GM13976 (cell line): ENCODE data around the gene DCUN1D2.

Experiments used
- DNase-seq: peaks from one replicate; pipeline ENCODE4 v3.0.0; 2012; ENCODE audit warnings: low spot score
- in situ Hi-C: fragments of 300-500 bp; cut with MboI; formaldehyde crosslinking; loops from one replicate; pipeline ENCODE4 v1.12.0; 2022; ENCODE audit warnings: low sequenced_read_pairs, mixed read lengths, inconsistent platforms; ENCODE audit not compliant: unreplicated experiment
- TF ChIP-seq, protein P1 (sequence below): IDR thresholded peaks from 2 replicates; pipeline ENCODE4 v1.5.1; 2012; ENCODE audit warnings: borderline replicate concordance, mild to moderate bottlenecking; ENCODE audit not compliant: insufficient read depth; ENCODE audit errors: extremely low read depth, missing control alignments, control extremely low read depth

The DCUN1D2 gene

DNA sequence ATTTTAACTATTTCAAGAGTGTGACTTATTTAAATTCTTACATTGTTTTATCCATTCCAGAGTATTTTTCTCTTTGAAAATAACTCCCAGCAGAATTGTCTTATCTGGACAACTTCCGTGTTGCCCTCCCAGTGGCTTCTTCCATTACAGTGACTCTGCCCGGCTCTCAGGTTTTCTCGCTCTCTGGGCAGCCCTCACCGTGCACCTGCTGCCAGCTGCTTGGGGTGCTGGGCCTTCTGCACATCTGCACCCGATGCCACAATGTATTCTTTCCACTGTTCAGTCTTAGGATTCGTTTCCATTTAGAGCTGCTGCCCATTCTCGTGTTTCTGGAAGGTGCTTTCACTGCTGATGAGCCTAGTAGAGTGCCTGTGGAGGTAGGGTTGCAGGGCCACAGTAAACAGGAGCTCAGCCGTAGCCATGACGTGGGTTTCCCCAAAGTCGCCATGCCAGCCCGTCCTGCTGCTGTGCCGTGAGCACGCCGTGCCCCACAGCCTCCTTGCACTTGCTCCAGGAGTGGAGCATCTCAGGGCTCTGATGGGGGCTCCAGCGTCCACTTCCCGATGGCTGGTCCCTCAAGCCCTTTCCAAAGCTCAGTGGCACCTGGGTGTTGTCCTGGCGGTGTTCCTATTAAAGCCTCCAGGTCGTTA lies 46.1 kb upstream of the DCUN1D2 start:
- TF ChIP-seq, protein P1, sequence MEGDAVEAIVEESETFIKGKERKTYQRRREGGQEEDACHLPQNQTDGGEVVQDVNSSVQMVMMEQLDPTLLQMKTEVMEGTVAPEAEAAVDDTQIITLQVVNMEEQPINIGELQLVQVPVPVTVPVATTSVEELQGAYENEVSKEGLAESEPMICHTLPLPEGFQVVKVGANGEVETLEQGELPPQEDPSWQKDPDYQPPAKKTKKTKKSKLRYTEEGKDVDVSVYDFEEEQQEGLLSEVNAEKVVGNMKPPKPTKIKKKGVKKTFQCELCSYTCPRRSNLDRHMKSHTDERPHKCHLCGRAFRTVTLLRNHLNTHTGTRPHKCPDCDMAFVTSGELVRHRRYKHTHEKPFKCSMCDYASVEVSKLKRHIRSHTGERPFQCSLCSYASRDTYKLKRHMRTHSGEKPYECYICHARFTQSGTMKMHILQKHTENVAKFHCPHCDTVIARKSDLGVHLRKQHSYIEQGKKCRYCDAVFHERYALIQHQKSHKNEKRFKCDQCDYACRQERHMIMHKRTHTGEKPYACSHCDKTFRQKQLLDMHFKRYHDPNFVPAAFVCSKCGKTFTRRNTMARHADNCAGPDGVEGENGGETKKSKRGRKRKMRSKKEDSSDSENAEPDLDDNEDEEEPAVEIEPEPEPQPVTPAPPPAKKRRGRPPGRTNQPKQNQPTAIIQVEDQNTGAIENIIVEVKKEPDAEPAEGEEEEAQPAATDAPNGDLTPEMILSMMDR = no peak
- DNase-seq = no peak
- in situ Hi-C loops = no loop called here

DNA sequence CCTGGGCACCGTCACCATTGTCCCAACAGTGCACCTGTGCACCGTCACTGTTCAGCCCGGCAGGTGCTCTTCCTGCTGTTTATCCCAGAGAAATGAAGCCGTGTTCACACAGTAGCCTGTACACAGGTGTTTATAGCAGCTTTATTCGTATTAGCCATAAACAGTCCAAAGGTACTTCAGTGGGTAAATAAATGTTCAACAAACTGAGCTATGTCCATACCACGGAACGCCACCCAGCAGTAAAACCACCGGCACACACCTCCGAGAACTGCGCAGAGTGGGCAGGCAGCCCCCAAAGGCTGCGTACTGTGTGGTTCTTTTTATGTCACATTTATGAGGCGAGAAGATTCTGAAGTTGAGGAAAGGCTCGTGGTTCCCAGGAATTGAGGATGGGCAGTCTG lies 44.9 kb upstream of the DCUN1D2 start:
- TF ChIP-seq, protein P1 = no peak
- no peak for DNase-seq
- in situ Hi-C loops = no loop called here

DNA sequence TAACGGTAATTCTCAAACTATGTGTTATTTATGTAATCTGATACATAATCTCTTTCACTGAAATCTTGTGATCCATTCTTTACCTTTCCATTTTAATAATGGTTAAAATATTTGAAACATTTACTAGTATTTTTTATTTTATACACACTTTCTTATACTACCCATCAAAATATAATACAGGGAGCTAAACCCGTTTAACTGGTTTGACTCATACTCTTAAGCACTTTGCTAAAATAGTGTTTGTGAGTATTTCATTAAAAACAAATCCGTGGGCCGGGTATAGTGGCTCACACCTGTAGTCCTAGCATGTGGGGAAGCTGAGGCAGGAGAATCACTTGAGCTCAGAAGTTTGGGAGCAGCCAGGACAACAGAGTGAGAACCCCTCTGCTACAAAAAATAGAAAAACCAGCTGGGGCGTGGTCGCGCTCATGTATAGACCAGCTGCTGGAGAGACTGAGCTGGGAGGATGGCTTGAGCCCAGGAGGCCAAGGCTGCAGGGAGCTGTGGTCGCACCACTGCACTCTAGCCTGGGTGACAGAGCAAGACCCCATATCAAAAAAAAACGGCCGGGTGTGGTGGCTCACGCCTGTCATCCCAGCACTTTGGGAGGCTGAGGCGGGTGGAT lies 43.8 kb upstream of the DCUN1D2 start:
- in situ Hi-C loops = no loop called here
- no peak for DNase-seq
- TF ChIP-seq, protein P1 = no peak

DNA sequence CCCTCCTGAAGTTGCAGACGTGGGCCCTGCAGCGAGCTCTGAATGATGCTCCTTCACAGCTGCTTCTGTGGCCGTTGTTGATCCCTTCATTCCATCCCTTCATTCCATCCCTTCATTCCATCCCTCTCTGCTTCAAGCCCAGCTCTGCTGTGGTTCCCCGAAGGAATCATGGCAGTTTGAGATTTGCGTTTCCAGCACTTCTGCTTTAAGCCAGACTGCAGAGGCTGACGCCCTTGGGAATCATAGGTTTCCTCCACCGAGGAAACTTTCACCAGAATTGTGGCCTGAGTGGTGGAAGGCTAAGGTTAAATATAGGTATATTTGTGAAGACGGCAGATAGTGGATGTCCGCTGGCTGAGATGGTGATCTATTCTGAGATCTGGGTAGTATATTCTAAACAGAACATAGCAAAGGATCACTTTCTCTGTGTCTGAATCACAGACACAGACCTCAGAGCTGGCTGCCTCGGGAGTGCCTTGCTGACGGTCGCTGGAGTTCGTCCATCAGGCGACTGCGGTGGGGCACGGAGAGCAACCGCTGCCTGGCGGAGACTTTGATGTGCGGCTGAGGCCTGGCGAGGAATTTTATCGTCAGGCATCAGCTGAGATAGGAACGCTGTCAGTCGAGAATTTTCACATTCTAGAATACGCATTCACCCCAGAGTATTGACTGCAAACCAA lies 42.8 kb upstream of the DCUN1D2 start:
- TF ChIP-seq, protein P1 = no peak
- in situ Hi-C loops = no loop called here
- no peak for DNase-seq

- TF ChIP-seq, protein P1 = no peak
- in situ Hi-C loops = no loop called here
- DNase-seq = no peak
Measured at GRCh38 chr13:113532156-113532806, 41.8 kb upstream of the DCUN1D2 start.

DNA sequence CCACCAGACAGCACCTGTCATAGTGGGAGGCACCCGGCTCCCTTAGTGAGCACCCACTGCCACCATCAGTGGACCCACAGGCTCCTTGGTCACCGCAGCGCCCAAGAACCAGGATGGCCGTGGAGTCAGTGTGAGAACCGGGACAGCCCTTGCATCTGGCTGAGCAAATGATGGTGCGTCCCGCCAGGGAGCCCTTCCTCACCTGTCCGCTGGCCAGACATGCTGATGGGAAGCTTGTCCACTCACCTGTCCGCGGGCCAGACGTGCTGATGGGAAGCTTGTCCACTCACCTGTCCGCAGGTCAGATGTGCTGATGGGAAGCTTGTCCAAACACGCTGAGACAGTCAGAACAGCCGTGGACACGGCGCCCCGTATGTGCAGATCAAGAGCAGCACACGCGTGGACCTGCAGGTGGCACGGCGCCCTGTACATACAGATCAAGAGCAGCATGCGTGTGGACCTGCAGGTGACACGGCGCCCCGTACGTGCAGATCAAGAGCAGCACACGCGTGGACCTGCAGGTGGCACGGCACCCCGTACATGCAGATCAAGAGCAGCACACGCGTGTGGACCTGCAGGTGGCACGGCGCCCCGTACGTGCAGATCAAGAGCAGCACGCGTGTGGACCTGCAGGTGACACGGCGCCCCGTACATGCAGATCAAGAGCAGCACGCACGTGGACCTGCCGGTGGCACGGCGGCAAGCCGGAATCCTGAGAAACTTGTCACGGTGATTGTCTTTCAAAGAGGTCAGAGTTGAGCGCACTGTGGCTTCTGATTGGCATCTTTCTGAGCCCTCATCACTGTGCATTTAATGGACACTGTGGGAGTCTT lies 40.7 kb upstream of the DCUN1D2 start:
- TF ChIP-seq, protein P1 = no peak
- DNase-seq = no peak
- in situ Hi-C loops = no loop called here
